ENCODE measurements around the gene METTL21C.

GRCh38 chr13:102721800-102722231 lies 27.0 kb upstream of the METTL21C start:
- TF ChIP-seq CTCF (conservative IDR thresholded peaks at IDR 0.05) (no peak), EZH2 (IDR thresholded peaks at IDR 0.05; ENCODE audit: low read depth) (no peak)
